GM12874 (cell line): ENCODE results near the gene ACY1.

Experiments used
- TF ChIP-seq, protein P1 (sequence below): IDR thresholded peaks from 2 replicates; pipeline ENCODE4 v1.5.1; 2011; ENCODE audit warnings: low read depth, mild to moderate bottlenecking, control low read depth, low read length, moderate library complexity; ENCODE audit not compliant: insufficient read depth

The ACY1 gene

DNA sequence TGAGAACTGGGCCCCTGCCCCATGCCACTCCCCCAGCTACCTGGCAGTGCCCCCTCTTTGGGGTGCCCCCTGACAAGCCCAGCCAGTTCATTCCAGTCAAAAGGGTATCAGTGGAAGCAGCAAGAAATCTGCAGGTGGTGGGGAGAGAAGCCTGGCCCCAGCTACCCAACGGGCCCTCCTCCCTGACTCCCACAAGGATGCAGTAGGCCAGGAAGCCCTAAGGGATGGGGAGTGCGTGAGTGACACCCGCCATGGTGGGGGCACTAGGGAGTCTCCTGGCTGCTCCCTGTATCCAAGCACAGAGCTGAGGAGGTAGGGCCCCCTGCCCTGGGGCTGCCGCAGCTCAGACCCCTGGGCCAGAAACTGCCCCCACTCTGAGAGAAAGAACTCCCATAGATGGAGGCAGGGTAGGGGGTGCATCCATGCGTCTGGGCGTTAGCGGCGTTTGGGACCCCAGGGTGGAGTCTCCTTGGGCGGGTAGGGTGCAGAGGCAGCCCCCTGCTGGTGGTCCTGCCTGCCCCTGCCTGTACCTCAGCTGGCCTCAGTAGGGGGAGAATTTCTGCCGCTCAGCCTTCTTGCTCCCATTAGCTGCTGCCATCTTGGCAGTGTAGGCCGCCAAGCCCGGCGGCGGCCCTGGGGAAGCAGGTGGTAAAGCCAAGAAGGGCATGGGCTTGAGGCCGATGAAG lies 25.7 kb upstream of the ACY1 start:
- TF ChIP-seq, protein P1, sequence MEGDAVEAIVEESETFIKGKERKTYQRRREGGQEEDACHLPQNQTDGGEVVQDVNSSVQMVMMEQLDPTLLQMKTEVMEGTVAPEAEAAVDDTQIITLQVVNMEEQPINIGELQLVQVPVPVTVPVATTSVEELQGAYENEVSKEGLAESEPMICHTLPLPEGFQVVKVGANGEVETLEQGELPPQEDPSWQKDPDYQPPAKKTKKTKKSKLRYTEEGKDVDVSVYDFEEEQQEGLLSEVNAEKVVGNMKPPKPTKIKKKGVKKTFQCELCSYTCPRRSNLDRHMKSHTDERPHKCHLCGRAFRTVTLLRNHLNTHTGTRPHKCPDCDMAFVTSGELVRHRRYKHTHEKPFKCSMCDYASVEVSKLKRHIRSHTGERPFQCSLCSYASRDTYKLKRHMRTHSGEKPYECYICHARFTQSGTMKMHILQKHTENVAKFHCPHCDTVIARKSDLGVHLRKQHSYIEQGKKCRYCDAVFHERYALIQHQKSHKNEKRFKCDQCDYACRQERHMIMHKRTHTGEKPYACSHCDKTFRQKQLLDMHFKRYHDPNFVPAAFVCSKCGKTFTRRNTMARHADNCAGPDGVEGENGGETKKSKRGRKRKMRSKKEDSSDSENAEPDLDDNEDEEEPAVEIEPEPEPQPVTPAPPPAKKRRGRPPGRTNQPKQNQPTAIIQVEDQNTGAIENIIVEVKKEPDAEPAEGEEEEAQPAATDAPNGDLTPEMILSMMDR, result no peak

GRCh38 chr3:51958603-51959521 lies 24.5 kb upstream of the ACY1 start:
- TF ChIP-seq, protein P1, result no peak

DNA sequence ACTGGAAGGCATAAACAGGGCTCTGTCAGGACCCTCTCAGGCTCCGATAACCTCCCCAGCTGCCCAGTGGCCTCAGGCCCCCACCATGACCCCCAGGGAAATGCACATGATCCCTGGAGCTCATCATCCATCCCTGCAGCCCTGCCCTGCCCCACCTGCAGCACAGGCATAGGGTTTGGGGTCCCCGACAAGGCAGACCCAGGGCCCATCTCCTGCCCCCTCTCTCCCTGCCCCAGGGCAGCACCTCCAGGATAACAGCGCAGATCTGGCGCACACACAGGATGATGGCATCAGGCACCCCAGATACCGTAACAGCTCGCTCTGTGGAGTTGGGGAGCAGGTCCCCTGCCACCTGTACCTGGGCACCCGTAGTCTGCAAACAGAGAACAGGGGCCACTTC lies 23.7 kb upstream of the ACY1 start:
- TF ChIP-seq, protein P1, result no peak

GRCh38 chr3:51960386-51960785 lies 22.9 kb upstream of the ACY1 start:
- TF ChIP-seq, protein P1, result no peak

GRCh38 chr3:51961011-51961410 lies 22.3 kb upstream of the ACY1 start:
- TF ChIP-seq, protein P1, result no peak

- TF ChIP-seq, protein P1, result no peak
Observed at GRCh38 chr3:51961602-51962569, 21.4 kb upstream of the ACY1 start.
